NK-92 (cell line): ENCODE measurements around the gene NUP93.
"Not testable (repeated sequence)": the region's sequence is repeated elsewhere in the genome, so short reads cannot be mapped to it uniquely, and the experiment has no call there.

ENCODE experiments used
- DNase-seq: peaks from one replicate; lab custom pipeline; 2025; ENCODE audit not compliant: unreplicated experiment; lab: John Stamatoyannopoulos, UW

Gene NUP93

GRCh38 chr16:56775162-56775561, 45.2 kb downstream of the NUP93 start:
- DNase-seq = no peak

GRCh38 chr16:56776562-56776961, 46.6 kb downstream of the NUP93 start:
- DNase-seq = no peak

GRCh38 chr16:56777001-56777400, 47.1 kb downstream of the NUP93 start:
- no peak for DNase-seq

GRCh38 chr16:56777482-56777881, 47.6 kb downstream of the NUP93 start:
- no peak for DNase-seq

- DNase-seq = no peak
These were observed 50.0 kb downstream of the NUP93 start for GRCh38 chr16:56779906-56780305.

- DNase-seq = no peak
These were observed 50.7 kb downstream of the NUP93 start for GRCh38 chr16:56780646-56781045.

GRCh38 chr16:56781528-56781961, 51.6 kb downstream of the NUP93 start:
- no peak for DNase-seq

GRCh38 chr16:56783344-56783743, 53.4 kb downstream of the NUP93 start:
- DNase-seq = no peak

GRCh38 chr16:56785317-56785716, 55.4 kb downstream of the NUP93 start:
- no peak for DNase-seq

- DNase-seq = no peak
These were observed 57.2 kb downstream of the NUP93 start for GRCh38 chr16:56787167-56787566.

GRCh38 chr16:56788435-56788834, 58.5 kb downstream of the NUP93 start:
- DNase-seq = no peak

- DNase-seq = no peak
These were observed 59.4 kb downstream of the NUP93 start for GRCh38 chr16:56789360-56789759.

- no peak for DNase-seq
These were observed 63.0 kb downstream of the NUP93 start for GRCh38 chr16:56792967-56793366.

- no peak for DNase-seq
These were observed 63.6 kb downstream of the NUP93 start for GRCh38 chr16:56793492-56793891.

- DNase-seq = no peak
These were observed 65.1 kb downstream of the NUP93 start for GRCh38 chr16:56795011-56795410.

GRCh38 chr16:56797038-56797437, 67.1 kb downstream of the NUP93 start:
- DNase-seq = not testable (repeated sequence)

- no peak for DNase-seq
These were observed 67.9 kb downstream of the NUP93 start for GRCh38 chr16:56797861-56798260.

GRCh38 chr16:56798955-56799354, 69.0 kb downstream of the NUP93 start:
- no peak for DNase-seq

GRCh38 chr16:56800355-56800754, 70.4 kb downstream of the NUP93 start:
- DNase-seq = no peak

GRCh38 chr16:56801762-56802161, 71.8 kb downstream of the NUP93 start:
- DNase-seq = no peak

- DNase-seq = no peak
These were observed 77.2 kb downstream of the NUP93 start for GRCh38 chr16:56807011-56807675.

GRCh38 chr16:56807676-56808067, 77.7 kb downstream of the NUP93 start:
- not testable (repeated sequence) for DNase-seq

GRCh38 chr16:56810954-56811353, 81.0 kb downstream of the NUP93 start:
- DNase-seq = no peak
